GM12891 (cell line): ENCODE data around the gene PTPRJ.

Source experiments
- PAX5 ChIP-seq: IDR thresholded peaks from 2 replicates; pipeline ENCODE4 v1.6.1; 2011; ENCODE audit warnings: low read length, moderate library complexity, mild to moderate bottlenecking; ENCODE audit not compliant: insufficient read depth, severe bottlenecking
- POLR2A ChIP-seq: IDR thresholded peaks from 2 replicates; pipeline ENCODE4 v1.6.1; 2011; ENCODE audit warnings: low read depth, low read length, control low read depth
- POLR2AphosphoS5 ChIP-seq: IDR thresholded peaks from 2 replicates; pipeline ENCODE4 v1.6.1; 2011; ENCODE audit warnings: low read depth, low read length, control low read depth
- TAF1 ChIP-seq: IDR thresholded peaks from 2 replicates; pipeline ENCODE4 v1.6.1; 2011; ENCODE audit warnings: low read depth, low read length, control low read depth

GRCh38 chr11:48011102-48011797 lies 30.9 kb downstream of the PTPRJ start:
- TF ChIP-seq POLR2A (no peak), TAF1 (no peak), POLR2AphosphoS5 (no peak), PAX5 (no peak)
